Left ventricle myocardium inferior (tissue), 1 donor: ENCODE measurements around the gene RBKS. TPM values are rescaled to one million over a fixed set of nuclear protein-coding genes. Genes with fewer than 3 reads are reported as not detected.

ENCODE experiments used
- DNase-seq: peaks from one replicate; pipeline ENCODE4 v3.0.0-alpha.2; 2020
- H3K27ac ChIP-seq: fragments of 200-600 bp; replicated peaks from 2 replicates; pipeline ENCODE4 v1.8.0; 2021
- H3K27me3 ChIP-seq: fragments of 200-600 bp; 2 replicates; pipeline ENCODE4 v1.8.0; 2021; ENCODE audit warnings: low read depth
- H3K36me3 ChIP-seq: fragments of 200-600 bp; 2 replicates; pipeline ENCODE4 v1.8.0; 2021
- H3K4me1 ChIP-seq: fragments of 200-600 bp; 2 replicates; pipeline ENCODE4 v1.8.0; 2021
- H3K4me3 ChIP-seq: fragments of 200-600 bp; 2 replicates; pipeline ENCODE4 v1.8.0; 2021; ENCODE audit warnings: mild to moderate bottlenecking, moderate library complexity
- H3K9me3 ChIP-seq: fragments of 200-600 bp; replicated peaks from 2 replicates; pipeline ENCODE4 v1.8.0; 2021
- CTCF ChIP-seq: fragments of 200-600 bp; IDR thresholded peaks from 2 replicates; pipeline ENCODE4 v1.8.0; 2021; ENCODE audit warnings: antibody characterized with exemption, mild to moderate bottlenecking, borderline replicate concordance
- intact Hi-C: fragments of 100-400 bp; cut with micrococcal nuclease; formaldehyde crosslinking; loops from one replicate; pipeline ENCODE4 v1.11.0; 2022
- total RNA-seq: library from RNA; stranded (reverse); fragmentation: NEBNext Ultra II Directional; extraction: Animal tissue kit (Norgen Biotek cat#: 25700); gene quantifications from one replicate; pipeline ENCODE4 v1.2.1, GENCODE V29; 2021
- donor health status: DM: no; HTN: yes; CAD: no; lungs with severe emphysema.

The RBKS gene
- total RNA-seq, 1 donor from 2014 or later, result 2.7 TPM

- no peak for DNase-seq
- H3K9me3 ChIP-seq, result no peaks in the 10 kb centered on the region
- no peaks in the 10 kb centered on the region for H3K36me3 ChIP-seq
- H3K27me3 ChIP-seq, result no peaks in the 10 kb centered on the region
- peaks cover 64% of the 10 kb centered on the region for H3K4me1 ChIP-seq
- no peak for TF ChIP-seq CTCF
- H3K4me3 ChIP-seq, result no peak overlapping the region
- intact Hi-C loops, result no loop called here
- H3K27ac ChIP-seq, result peak overlapping the region; percentile 56
Measured at GRCh38 chr2:27916293-27916995, 26.3 kb upstream of the RBKS start.

- no peak overlapping the region for H3K4me3 ChIP-seq
- TF ChIP-seq CTCF, result no peak
- no peaks in the 10 kb centered on the region for H3K36me3 ChIP-seq
- DNase-seq, result no peak
- peaks cover 58% of the 10 kb centered on the region for H3K4me1 ChIP-seq
- intact Hi-C loops, result no loop called here
- no peaks in the 10 kb centered on the region for H3K27me3 ChIP-seq
- no peaks in the 10 kb centered on the region for H3K9me3 ChIP-seq
- peak overlapping the region; percentile 56 for H3K27ac ChIP-seq
Measured at GRCh38 chr2:27915874-27916273, 25.7 kb upstream of the RBKS start.

GRCh38 chr2:27915191-27915590 lies 25.0 kb upstream of the RBKS start:
- peak overlapping the region; percentile 56 for H3K27ac ChIP-seq
- H3K4me1 ChIP-seq, result peaks cover 52% of the 10 kb centered on the region
- no peak for DNase-seq
- no peaks in the 10 kb centered on the region for H3K27me3 ChIP-seq
- no peaks in the 10 kb centered on the region for H3K36me3 ChIP-seq
- intact Hi-C loops, result no loop called here
- no peak for TF ChIP-seq CTCF
- no peaks in the 10 kb centered on the region for H3K9me3 ChIP-seq
- H3K4me3 ChIP-seq, result no peak overlapping the region

GRCh38 chr2:27914805-27915175 lies 24.6 kb upstream of the RBKS start:
- Histone ChIP-seq H3K9me3 (no peaks in the 10 kb centered on the region), H3K27ac (peak overlapping the region; percentile 56), H3K4me1 (peaks cover 51% of the 10 kb centered on the region), H3K4me3 (no peak overlapping the region), H3K36me3 (no peaks in the 10 kb centered on the region), H3K27me3 (no peaks in the 10 kb centered on the region)
- DNase-seq, result no peak
- intact Hi-C loops, result no loop called here
- no peak for TF ChIP-seq CTCF

GRCh38 chr2:27914041-27914804 lies 24.0 kb upstream of the RBKS start:
- H3K27me3 ChIP-seq, result no peaks in the 10 kb centered on the region
- no peak for TF ChIP-seq CTCF
- intact Hi-C loops, result no loop called here
- H3K4me1 ChIP-seq, result peaks cover 50% of the 10 kb centered on the region
- H3K9me3 ChIP-seq, result no peaks in the 10 kb centered on the region
- H3K4me3 ChIP-seq, result no peak overlapping the region
- no peak for DNase-seq
- H3K27ac ChIP-seq, result peak overlapping the region; percentile 56
- no peaks in the 10 kb centered on the region for H3K36me3 ChIP-seq
